A673 (cell line): ENCODE data around the gene ASMTL. TPM values are rescaled to one million over a fixed set of nuclear protein-coding genes. Genes with fewer than 3 reads are reported as not detected.

ENCODE experiments used
- BruUV-seq: library from RNA; stranded (reverse); fragments of 400-500 nt; replicated peaks from 2 replicates; lab custom pipeline; 2021; lab: Mats Ljungman, UMichigan
- CTCF ChIA-PET: fragments of 300-600 bp; sonication (Branson Sonifier 250); formaldehyde crosslinking; loops from one replicate; lab custom pipeline; 2022; ENCODE audit warnings: antibody characterized with exemption; lab: Charles Lee
- POLR2A ChIA-PET: fragments of 300-600 bp; sonication (Branson Sonifier 250); formaldehyde crosslinking; loops from one replicate; lab custom pipeline; 2022; ENCODE audit warnings: antibody characterized with exemption; ENCODE audit not compliant: low non-redundant PET; lab: Charles Lee
- DNase-seq: peaks from one replicate; pipeline ENCODE4 v3.0.0-alpha.2; 2015; ENCODE audit warnings: low spot score
- H3K27ac ChIP-seq: fragments of 200-600 bp; sonication (generic); 2 replicates; pipeline ENCODE4 v1.5.1; 2016; ENCODE audit warnings: mixed run types, low read depth, mild to moderate bottlenecking, mixed read lengths, antibody characterized with exemption, low read length; ENCODE audit not compliant: poor library complexity, severe bottlenecking
- H3K27me3 ChIP-seq: fragments of 200-600 bp; sonication (generic); replicated peaks from 2 replicates; pipeline ENCODE4 v1.6.1; 2017; ENCODE audit warnings: mixed run types, low read depth, mild to moderate bottlenecking, mixed read lengths, antibody characterized with exemption, low read length; ENCODE audit not compliant: insufficient read depth, poor library complexity
- H3K36me3 ChIP-seq: fragments of 200-600 bp; sonication (generic); 2 replicates; pipeline ENCODE4 v1.6.1; 2016; ENCODE audit warnings: mixed run types, mild to moderate bottlenecking, mixed read lengths, antibody characterized with exemption, low read length; ENCODE audit not compliant: insufficient read depth, poor library complexity, severe bottlenecking
- H3K4me1 ChIP-seq: fragments of 200-600 bp; sonication (generic); 2 replicates; pipeline ENCODE4 v1.6.1; 2017; ENCODE audit warnings: mixed run types, mild to moderate bottlenecking, mixed read lengths, antibody characterized with exemption, low read length; ENCODE audit not compliant: insufficient read depth, poor library complexity, severe bottlenecking
- H3K4me3 ChIP-seq: fragments of 200-600 bp; sonication (generic); 2 replicates; pipeline ENCODE4 v1.5.1; 2016; ENCODE audit warnings: low read depth, mixed run types, mild to moderate bottlenecking, mixed read lengths, low read length; ENCODE audit not compliant: poor library complexity, severe bottlenecking
- H3K9me3 ChIP-seq: fragments of 200-600 bp; sonication (generic); 2 replicates; pipeline ENCODE4 v1.6.1; 2016; ENCODE audit warnings: mixed run types, low read depth, mild to moderate bottlenecking, mixed read lengths, antibody characterized with exemption, low read length; ENCODE audit not compliant: poor library complexity, severe bottlenecking
- EZH2 ChIP-seq: fragments of 200-600 bp; sonication (generic); IDR thresholded peaks from 2 replicates; pipeline ENCODE4 v1.6.1; 2017; ENCODE audit warnings: borderline replicate concordance, low read depth, mild to moderate bottlenecking, mixed read lengths, antibody characterized with exemption, low read length; ENCODE audit not compliant: poor library complexity, severe bottlenecking
- intact Hi-C: fragments of 100-400 bp; cut with micrococcal nuclease; formaldehyde crosslinking; loops from one replicate; pipeline ENCODE4 v1.10.0; 2022; ENCODE audit not compliant: unreplicated experiment
- total RNA-seq: library from RNA; stranded (reverse); gene quantifications from 2 replicates; pipeline ENCODE4 v1.2.3, GENCODE V29; 2021
- TF ChIP-seq, protein P1 (sequence below): fragments of 300-800, 200-600 bp; sonication (generic); conservative IDR thresholded peaks from 2 replicates; pipeline ENCODE4 v1.5.1; 2017; ENCODE audit warnings: low read depth, mild to moderate bottlenecking, antibody characterized with exemption, low read length, moderate library complexity, mixed read lengths

Gene ASMTL
- total RNA-seq, 1 experiment from 2014 or later = 24.9 TPM

DNA sequence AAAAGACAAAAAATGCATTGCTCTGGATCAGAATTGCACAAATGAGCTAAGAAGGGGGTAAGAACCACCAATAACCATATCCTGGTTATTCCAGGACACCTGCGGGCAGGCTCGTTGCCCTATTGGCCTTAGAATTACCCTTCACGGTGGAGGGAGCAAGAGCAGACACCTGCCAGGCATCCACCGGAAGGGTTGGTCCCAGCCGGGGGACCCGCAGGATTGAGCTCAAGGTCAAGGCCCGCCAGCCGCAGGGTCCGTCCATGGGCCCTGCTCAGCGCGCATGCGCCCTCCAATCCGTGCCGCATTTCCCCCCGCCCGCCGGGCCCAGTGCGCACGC is 61.4 kb downstream of the ASMTL start:
- peak overlapping the region; percentile 100 for H3K27ac ChIP-seq
- no peak for DNase-seq

DNA sequence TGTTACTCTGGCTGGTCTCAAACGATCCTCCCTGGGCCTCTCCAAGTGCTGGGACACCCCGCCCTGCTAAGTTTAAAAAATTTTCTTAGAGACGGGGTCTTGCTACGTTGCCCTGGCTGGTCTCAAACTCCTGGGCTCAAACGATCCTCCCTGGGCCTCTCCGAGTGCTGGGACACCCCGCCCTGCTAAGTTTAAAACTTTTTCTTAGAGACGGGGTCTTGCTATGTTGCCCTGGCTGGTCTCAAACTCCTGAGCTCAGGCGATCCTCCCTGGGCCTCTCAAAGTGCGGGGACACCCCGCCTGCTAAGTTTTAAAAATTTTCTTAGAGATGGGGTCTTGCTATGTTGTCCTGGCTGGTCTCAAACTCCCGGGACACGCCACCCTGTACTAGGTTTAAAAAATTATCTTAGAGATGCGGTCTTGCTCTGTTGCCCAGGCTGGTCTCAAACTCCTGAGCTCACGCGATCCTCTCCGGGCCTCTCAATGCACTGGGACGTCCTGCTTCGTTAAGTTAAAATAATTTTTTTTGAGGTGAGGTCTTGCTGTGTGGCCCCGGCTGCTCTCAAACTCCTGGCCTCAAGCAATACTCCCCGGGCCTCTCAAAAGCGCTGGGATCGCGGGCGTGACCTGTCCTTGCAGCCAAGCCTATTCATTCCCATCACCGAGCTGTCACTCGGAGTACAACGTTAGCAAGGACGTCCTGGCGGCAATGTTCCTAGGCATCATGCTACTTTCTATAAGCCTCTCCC is 61.9 kb downstream of the ASMTL start:
- no peaks in the 10 kb centered on the region for H3K9me3 ChIP-seq
- peaks cover 28% of the 10 kb centered on the region for H3K4me1 ChIP-seq
- no peak for DNase-seq
- ChIA-PET CTCF (no interaction called here), POLR2A (no interaction called here)
- intact Hi-C loops = no loop called here
- peak overlapping the region; percentile 100 for H3K27ac ChIP-seq
- peaks cover 57% of the 10 kb centered on the region for H3K36me3 ChIP-seq
- no peaks in the 10 kb centered on the region for H3K27me3 ChIP-seq
- no peak for TF ChIP-seq EZH2
- TF ChIP-seq, protein P1, sequence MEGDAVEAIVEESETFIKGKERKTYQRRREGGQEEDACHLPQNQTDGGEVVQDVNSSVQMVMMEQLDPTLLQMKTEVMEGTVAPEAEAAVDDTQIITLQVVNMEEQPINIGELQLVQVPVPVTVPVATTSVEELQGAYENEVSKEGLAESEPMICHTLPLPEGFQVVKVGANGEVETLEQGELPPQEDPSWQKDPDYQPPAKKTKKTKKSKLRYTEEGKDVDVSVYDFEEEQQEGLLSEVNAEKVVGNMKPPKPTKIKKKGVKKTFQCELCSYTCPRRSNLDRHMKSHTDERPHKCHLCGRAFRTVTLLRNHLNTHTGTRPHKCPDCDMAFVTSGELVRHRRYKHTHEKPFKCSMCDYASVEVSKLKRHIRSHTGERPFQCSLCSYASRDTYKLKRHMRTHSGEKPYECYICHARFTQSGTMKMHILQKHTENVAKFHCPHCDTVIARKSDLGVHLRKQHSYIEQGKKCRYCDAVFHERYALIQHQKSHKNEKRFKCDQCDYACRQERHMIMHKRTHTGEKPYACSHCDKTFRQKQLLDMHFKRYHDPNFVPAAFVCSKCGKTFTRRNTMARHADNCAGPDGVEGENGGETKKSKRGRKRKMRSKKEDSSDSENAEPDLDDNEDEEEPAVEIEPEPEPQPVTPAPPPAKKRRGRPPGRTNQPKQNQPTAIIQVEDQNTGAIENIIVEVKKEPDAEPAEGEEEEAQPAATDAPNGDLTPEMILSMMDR = no peak
- no TSS peak for BruUV-seq
- peak overlapping the region; percentile 100 for H3K4me3 ChIP-seq

More for the DNA sequence above, 61.4 kb downstream of the ASMTL start:
- POLR2A ChIA-PET = no interaction called here
- H3K36me3 ChIP-seq = peaks cover 55% of the 10 kb centered on the region
- intact Hi-C loops = no loop called here
- TF ChIP-seq EZH2 = no peak
- TF ChIP-seq, protein P1 = no peak
- no TSS peak for BruUV-seq
- no peaks in the 10 kb centered on the region for H3K27me3 ChIP-seq
- CTCF ChIA-PET = no interaction called here
- H3K4me1 ChIP-seq = peaks cover 28% of the 10 kb centered on the region
- peak overlapping the region; percentile 100 for H3K4me3 ChIP-seq
- no peaks in the 10 kb centered on the region for H3K9me3 ChIP-seq

DNA sequence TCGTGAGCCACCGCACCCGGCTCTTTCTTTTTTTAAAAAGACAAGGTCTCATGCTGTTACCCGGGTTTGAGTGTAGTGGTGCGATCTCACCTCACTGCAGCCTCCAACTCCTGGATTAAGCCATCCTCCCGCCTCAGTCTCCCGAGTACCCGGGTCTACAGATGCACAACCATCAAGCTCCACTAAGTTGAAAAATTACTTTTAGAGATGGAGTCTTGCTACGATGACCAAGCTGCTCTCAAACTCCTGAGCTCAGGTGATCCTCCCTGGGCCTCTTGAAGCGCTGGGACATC is 62.8 kb downstream of the ASMTL start:
- no TSS peak for BruUV-seq
- Histone ChIP-seq H3K4me1 (peaks cover 28% of the 10 kb centered on the region), H3K27ac (no peak overlapping the region), H3K9me3 (no peaks in the 10 kb centered on the region), H3K36me3 (peaks cover 65% of the 10 kb centered on the region), H3K4me3 (no peak overlapping the region), H3K27me3 (no peaks in the 10 kb centered on the region)
- TF ChIP-seq, protein P1 = no peak
- DNase-seq = no peak
- ChIA-PET CTCF (no interaction called here), POLR2A (no interaction called here)
- intact Hi-C loops = loop anchor here (10.0 kb wide), 1 partner anchor 145 kb away; no protein-coding TSS in a partner anchor
